Osteoblast (primary cell): ENCODE results near the gene CREG2. TPM values are rescaled to one million over a fixed set of nuclear protein-coding genes. Genes with fewer than 3 reads are reported as not detected.
A peak's percentile ranks its signal among the peaks of the same experiment; 100 is the strongest.

Source experiments
- DNase-seq: peaks from one replicate; pipeline ENCODE4 v3.0.0; 2011; ENCODE audit warnings: low spot score, mixed read lengths; ENCODE audit not compliant: insufficient read length; ENCODE audit errors: missing footprints
- H2AFZ ChIP-seq: 2 replicates; pipeline ENCODE4 v1.6.0; 2011; ENCODE audit warnings: mild to moderate bottlenecking, low read length
- H3K27ac ChIP-seq: 2 replicates; pipeline ENCODE4 v1.5.1; 2011; ENCODE audit warnings: mild to moderate bottlenecking, low read depth, low read length, moderate library complexity
- H3K27me3 ChIP-seq: 2 replicates; pipeline ENCODE4 v1.6.0; 2012; ENCODE audit warnings: mild to moderate bottlenecking, control low read depth, inconsistent platforms, low read length, moderate library complexity; ENCODE audit not compliant: insufficient read depth
- H3K36me3 ChIP-seq: 2 replicates; pipeline ENCODE4 v1.5.1; 2011; ENCODE audit warnings: mild to moderate bottlenecking, low read length, control low read depth, moderate library complexity; ENCODE audit not compliant: insufficient read depth
- H3K4me1 ChIP-seq: 2 replicates; pipeline ENCODE4 v1.5.1; 2011; ENCODE audit warnings: mild to moderate bottlenecking, low read length, control low read depth, moderate library complexity; ENCODE audit not compliant: insufficient read depth
- H3K4me2 ChIP-seq: 2 replicates; pipeline ENCODE4 v1.6.0; 2011; ENCODE audit warnings: mild to moderate bottlenecking, low read length; ENCODE audit not compliant: insufficient read depth
- H3K4me3 ChIP-seq: fragments of 200-600 bp; sonication (generic); 3 replicates; pipeline ENCODE4 v1.5.1; 2012; ENCODE audit warnings: mild to moderate bottlenecking, low read length, inconsistent platforms; ENCODE audit not compliant: insufficient read depth
- H3K79me2 ChIP-seq: 2 replicates; pipeline ENCODE4 v1.6.0; 2012; ENCODE audit warnings: mild to moderate bottlenecking, low read length, control low read depth, inconsistent platforms; ENCODE audit not compliant: insufficient read depth
- H3K9me3 ChIP-seq: 2 replicates; pipeline ENCODE4 v1.5.1; 2011; ENCODE audit warnings: low read depth, low read length, control low read depth
- H4K20me1 ChIP-seq: 2 replicates; pipeline ENCODE4 v1.6.0; 2012; ENCODE audit warnings: mild to moderate bottlenecking, low read length, control low read depth; ENCODE audit not compliant: insufficient read depth
- CTCF ChIP-seq: IDR thresholded peaks from 2 replicates; pipeline ENCODE4 v1.5.1; 2011; ENCODE audit warnings: mild to moderate bottlenecking, low read depth, low read length, moderate library complexity; ENCODE audit errors: extremely low read depth
- total RNA-seq: library from RNA; depleted of rRNA; stranded (reverse); fragments of >200 nt; gene quantifications from 2 replicates; pipeline ENCODE4 v1.2.3, GENCODE V29; 2012

Gene CREG2
- total RNA-seq, 1 donor, result 0.36 TPM

GRCh38 chr2:101351207-101351606 lies 36.1 kb downstream of the CREG2 start:
- Histone ChIP-seq H3K4me2 (no peak overlapping the region), H4K20me1 (no peaks in the 10 kb centered on the region), H3K4me1 (peaks cover 6% of the 10 kb centered on the region), H3K9me3 (no peaks in the 10 kb centered on the region), H3K27me3 (no peaks in the 10 kb centered on the region), H3K79me2 (no peaks in the 10 kb centered on the region), H3K27ac (no peak overlapping the region), H2AFZ (no peak overlapping the region), H3K4me3 (no peak overlapping the region), H3K36me3 (no peaks in the 10 kb centered on the region)
- TF ChIP-seq CTCF, result no peak
- no peak for DNase-seq

DNA sequence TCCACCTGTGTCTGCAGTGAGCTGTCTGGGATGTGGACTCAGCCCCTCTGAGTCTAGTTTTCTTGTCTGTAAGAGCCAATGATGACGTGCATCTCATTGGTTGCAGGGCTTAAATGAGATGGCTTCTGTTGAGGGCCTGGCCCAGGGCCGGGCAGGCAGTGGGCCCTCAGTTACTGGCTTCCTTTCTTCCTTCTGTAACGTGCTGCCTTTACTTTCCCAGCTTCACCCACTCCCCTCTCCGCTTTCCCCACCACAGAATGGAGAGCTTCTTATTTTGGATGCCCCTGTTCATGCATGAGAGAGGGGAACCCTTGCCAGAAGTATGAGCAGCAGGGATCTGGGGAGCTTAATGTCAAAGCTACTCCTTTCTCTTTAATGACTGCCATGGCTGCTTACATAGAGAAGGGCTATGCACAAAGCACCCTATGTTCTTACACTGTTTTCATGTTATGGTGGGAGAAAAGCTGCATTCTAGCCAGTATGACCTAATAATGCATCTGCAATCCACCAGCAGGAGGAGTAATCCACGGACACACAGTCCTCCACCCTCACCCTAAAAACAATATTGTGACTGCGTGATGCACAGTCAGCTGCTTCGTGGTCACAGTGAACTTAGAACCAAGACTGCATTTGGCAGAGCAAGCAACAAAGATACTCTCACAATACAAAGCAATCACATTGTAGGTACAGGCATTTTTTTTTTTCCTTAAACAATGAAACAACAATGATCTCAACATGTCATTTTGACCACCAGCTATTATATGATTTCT lies 37.2 kb downstream of the CREG2 start:
- H3K4me2 ChIP-seq, result no peak overlapping the region
- no peaks in the 10 kb centered on the region for H3K4me1 ChIP-seq
- H3K9me3 ChIP-seq, result no peaks in the 10 kb centered on the region
- H3K79me2 ChIP-seq, result no peaks in the 10 kb centered on the region
- H3K36me3 ChIP-seq, result no peaks in the 10 kb centered on the region
- H3K4me3 ChIP-seq, result no peak overlapping the region
- no peaks in the 10 kb centered on the region for H3K27me3 ChIP-seq
- H4K20me1 ChIP-seq, result no peaks in the 10 kb centered on the region
- peak; percentile 73 for TF ChIP-seq CTCF
- peak overlapping the region; percentile 21 for H2AFZ ChIP-seq
- no peak overlapping the region for H3K27ac ChIP-seq
- DNase-seq, result peak; percentile 89

- H2AFZ ChIP-seq, result no peak overlapping the region
- H3K79me2 ChIP-seq, result no peaks in the 10 kb centered on the region
- TF ChIP-seq CTCF, result no peak
- no peak overlapping the region for H3K27ac ChIP-seq
- H3K27me3 ChIP-seq, result no peaks in the 10 kb centered on the region
- H4K20me1 ChIP-seq, result no peaks in the 10 kb centered on the region
- DNase-seq, result no peak
- H3K4me1 ChIP-seq, result no peaks in the 10 kb centered on the region
- no peaks in the 10 kb centered on the region for H3K9me3 ChIP-seq
- H3K4me3 ChIP-seq, result no peak overlapping the region
- no peak overlapping the region for H3K4me2 ChIP-seq
- no peaks in the 10 kb centered on the region for H3K36me3 ChIP-seq
Measured at GRCh38 chr2:101348883-101349282, 38.4 kb downstream of the CREG2 start.

GRCh38 chr2:101346909-101347308 lies 40.4 kb downstream of the CREG2 start:
- Histone ChIP-seq H3K4me3 (no peak overlapping the region), H4K20me1 (no peaks in the 10 kb centered on the region), H3K4me2 (no peak overlapping the region), H3K27me3 (no peaks in the 10 kb centered on the region), H3K79me2 (no peaks in the 10 kb centered on the region), H2AFZ (no peak overlapping the region), H3K27ac (no peak overlapping the region), H3K9me3 (no peaks in the 10 kb centered on the region), H3K36me3 (no peaks in the 10 kb centered on the region), H3K4me1 (peaks cover 3% of the 10 kb centered on the region)
- TF ChIP-seq CTCF, result no peak
- no peak for DNase-seq
